ENCODE measurements around the gene NCAM1.
"Not testable (repeated sequence)": the region's sequence is repeated elsewhere in the genome, so short reads cannot be mapped to it uniquely, and the experiment has no call there.

The NCAM1 gene

DNA sequence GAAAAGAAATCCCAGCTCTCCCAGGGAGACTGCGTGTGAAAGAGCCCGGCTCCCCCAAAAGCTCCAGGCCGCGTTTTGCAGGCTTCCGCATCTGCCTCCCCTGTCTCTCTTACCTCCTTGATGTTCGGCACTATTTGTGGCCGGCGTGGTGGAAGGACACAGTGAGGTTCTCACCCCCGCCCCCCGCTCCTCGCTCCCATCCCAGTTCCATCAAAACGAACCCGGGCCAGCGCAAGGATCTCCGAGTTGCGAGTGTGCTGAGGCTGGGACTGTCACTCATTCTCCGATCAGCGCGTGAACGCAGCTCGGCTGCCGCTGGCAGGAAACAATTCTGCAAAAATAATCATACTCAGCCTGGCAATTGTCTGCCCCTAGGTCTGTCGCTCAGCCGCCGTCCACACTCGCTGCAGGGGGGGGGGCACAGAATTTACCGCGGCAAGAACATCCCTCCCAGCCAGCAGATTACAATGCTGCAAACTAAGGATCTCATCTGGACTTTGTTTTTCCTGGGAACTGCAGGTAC, at the start of gene NCAM1:
TSS of gene NCAM1 (plus strand) at position 275 of the 523 bp plus-strand sequence.
- DNase-seq (ENCODE audit: low read depth), result peak; percentile 12

DNA sequence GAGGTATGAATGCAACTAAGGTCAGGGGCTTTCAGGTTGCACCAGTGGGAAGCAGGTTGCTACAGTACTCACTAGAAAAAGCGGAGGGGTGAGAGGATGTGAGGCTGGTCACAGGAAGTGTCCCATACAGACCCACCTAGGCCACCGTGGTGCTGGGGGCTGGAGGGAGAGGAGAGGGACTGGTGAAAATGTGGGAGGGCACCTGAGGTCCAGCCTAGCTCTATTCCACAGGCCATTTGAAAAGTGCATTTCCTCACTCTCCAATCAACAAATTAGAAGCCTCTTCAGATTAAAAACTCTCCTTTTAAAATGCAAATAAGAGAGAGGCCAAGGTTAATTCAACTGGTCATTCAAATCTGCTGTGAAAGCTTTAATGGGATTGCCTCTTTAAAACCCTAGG, 38.6 kb upstream of the NCAM1 start:
- no peak for DNase-seq (ENCODE audit: low read depth)

DNA sequence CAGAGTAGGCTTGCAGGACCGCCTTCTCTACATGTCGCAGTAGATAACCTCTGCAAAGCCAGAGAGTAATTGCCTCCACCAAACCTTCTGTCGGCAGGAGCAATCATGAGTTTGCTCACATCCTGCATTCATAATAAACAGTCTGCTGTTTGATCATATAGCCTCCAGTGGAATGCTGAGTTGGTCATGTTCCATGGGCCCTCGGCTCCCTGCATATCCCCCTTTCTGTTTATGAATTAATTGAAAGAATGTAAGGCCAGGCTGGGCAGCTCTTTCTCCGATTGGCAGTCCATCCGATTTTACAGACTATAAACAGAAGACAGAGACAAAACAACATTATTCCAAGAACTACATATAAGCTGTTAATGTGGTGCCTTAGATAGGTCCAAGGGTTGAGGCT, 36.4 kb upstream of the NCAM1 start:
- not testable (repeated sequence) for DNase-seq (ENCODE audit: low read depth)

DNA sequence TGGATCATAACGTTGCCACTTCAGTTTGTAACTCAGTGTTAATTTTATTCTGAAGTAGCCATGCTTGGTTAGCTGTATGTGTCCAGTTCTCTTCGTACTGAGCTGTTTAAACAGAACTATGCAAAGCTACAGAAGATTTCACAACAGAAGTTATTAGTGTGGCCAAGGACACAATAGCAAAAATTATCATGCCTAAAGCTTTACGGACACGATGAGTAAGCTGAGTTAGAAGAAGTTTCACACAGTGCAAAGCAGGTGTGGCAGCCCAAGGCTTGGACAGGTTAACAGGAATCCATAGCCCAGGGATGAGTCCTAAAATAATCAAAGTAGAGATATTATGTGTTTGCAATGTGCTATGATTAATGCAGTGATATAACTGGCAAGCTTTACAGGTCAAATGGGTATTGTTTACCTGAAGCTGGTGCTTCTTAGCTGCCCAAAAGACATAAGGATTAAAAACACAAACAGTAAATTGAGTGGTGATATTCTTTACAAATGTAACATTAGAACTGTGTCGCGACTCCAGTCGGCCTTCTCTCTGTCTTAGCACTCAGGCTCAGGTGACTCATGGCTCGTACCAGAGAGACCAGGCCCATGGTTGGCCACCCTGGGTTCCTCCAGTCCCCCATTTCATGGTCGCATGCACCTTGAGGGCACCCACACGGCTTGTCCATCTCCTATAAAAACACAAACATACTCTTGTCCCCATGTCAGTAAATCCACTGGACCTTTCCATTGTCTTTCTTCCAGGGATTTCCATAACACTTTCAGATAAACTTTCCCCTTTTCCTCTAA, 35.5 kb upstream of the NCAM1 start:
- DNase-seq (ENCODE audit: low read depth), result no peak

DNA sequence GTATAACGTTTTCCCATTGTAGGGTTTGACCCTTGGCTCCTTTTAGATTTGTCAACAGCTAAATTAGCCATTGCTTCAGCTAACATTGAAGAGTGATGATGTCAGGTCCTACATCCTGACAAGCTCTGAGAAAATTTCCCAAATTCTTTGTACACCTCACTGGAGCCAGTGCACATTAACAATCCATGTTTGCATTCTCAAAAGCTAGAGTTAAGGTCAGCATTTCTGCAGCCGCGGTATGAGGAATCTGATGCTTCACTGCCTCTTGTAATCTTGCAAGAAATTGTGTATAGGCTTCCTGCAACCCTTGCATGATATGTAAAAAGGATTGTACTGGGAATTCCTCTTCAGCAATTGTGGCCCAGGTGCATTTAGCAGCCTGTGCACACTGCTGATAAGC, 33.1 kb upstream of the NCAM1 start:
- no peak for DNase-seq (ENCODE audit: low read depth)

DNA sequence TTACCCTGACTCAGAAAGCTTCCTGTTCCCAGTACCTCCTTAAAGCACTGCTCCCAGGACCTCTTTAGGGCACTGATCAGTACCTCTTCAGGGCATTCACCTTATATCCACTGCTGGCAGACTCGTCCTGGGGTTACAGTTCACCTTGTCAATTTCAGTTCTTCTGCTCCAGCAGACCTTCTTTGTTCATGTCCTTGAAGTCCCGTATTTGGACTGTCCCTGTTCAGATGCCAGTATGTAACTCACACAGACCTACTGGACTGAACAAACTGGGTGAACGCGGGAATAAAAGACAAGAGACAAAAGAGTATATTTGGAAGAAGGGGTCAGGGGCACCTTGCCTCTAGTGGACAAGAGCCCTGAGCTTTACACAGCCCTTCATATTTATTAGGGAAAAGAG, 31.8 kb upstream of the NCAM1 start:
- DNase-seq (ENCODE audit: low read depth), result no peak

DNA sequence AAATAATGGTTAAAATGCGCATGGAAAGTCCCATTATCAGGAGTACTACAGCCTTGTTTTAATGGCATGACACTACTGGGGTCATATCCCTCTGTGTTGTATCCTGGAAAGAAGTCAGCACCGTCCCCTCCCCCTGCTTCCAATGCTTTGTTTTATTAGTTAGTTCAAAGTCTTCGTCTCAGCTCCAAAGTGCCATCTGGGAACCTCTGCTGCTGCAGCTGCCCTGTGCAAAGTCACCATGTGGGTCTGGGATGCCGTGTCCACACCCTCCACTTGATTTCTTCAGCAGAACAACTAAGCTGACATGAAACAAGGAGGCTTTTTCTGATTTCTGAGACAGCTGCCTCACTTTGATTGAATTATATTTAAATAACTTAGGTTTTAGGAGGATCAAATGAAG, 29.5 kb upstream of the NCAM1 start:
- DNase-seq (ENCODE audit: low read depth), result no peak

DNA sequence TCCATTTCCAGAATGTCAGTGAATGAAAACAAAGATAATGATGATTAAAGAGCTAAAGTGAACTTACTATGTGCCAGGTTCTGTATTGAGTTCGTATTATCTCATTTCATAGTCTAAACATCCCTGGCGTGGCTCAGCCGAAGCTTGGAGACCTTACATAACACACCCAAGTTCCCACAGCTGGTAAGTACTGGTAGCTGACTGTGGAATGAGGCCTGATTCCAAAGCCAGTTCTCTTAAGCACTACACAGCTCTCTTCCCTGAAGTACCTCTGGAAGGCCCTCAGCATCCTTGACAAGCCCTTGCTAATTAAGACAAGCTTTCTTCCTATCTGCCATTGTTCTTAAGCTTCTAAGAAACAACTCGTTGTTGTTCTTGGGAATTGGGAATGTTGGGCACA, 28.6 kb upstream of the NCAM1 start:
- DNase-seq (ENCODE audit: low read depth), result no peak

DNA sequence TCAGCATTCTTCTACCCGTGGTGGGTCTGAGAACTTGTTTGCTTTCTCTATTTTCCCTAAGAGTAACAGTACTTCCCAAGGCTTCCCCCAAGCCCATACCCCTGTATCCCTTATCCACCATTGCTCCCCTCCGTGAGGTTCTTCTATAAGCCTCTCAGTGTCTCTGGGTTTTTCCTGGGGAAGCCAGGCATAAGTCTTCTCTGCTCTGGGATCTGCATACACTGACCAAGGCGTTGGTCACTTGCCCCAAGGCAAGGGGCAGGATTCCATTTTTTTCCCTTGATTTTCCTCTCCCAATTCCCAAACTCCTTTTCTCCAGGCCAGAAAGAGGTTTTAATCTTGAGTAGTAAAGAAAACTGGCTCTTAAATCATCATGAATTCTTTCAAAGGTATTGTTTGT, 27.2 kb upstream of the NCAM1 start:
- DNase-seq (ENCODE audit: low read depth), result no peak

DNA sequence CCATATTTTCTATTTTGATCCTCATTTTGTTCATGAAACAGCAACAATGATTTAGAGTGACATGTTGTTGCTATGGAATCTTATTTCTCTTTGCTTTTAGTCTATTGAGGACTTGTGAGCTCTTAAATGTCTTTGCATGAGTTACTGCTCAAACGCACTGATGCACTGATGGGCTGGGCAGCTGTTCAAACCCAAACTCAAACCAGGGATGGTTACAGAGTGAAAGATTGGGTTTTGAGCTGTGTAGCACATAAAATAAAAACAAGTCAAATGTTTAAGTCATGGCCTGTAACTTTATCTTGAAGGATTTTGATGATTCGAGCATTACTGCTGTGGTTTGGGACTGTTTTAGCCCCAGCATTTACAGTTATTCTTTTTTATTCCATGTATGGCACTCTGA, 20.1 kb upstream of the NCAM1 start:
- no peak for DNase-seq (ENCODE audit: low read depth)

DNA sequence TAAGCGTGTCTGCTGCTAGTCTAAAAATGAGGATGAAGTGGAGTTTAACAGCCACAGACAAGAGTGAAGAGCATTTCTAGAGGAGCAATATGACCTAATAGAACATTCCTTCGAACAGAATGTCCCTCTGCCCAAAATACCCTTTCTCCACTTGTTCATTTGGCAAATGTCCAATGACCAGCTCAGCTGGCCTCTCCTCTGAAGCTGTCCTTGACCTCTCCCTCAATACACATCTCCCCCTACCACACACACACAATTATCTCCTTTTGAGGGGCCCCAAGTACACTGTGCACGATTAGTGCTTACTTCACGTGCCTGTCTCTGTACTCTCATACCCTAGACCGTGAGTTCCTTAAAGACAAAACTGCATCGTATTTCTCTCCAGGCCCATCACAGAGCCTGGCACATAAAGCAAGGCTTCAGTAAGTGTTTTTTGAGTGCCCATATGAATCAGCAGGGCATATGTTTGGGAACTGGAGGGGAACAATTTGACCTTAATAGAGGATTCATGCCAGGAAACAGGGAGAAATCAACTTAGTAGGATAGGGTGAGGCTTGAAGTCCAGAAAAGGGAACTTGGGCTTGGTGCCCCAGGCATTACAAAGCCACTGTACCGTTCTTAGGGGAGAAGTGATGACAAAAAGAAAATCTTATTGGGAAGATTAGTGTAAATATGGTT, 18.1 kb upstream of the NCAM1 start:
- no peak for DNase-seq (ENCODE audit: low read depth)

DNA sequence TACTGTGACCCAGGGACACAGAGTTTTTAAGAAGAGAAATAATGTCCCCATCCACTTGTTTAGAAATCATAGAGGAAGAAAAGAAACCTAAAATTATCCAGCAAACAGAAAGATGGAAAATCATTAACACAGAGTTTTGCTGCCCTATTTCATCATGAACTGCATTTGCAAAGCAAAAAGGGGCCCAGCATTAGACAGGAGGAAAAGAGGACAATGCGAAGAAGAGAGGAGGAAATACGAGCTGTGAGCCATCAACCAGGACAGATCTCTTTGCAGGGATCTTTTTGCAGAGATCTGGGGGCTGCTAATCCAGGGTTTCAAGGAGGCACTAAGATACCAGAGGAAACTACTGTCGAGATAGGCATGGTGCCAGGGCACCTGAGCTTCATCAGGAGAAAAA, 14.4 kb upstream of the NCAM1 start:
- no peak for DNase-seq (ENCODE audit: low read depth)

DNA sequence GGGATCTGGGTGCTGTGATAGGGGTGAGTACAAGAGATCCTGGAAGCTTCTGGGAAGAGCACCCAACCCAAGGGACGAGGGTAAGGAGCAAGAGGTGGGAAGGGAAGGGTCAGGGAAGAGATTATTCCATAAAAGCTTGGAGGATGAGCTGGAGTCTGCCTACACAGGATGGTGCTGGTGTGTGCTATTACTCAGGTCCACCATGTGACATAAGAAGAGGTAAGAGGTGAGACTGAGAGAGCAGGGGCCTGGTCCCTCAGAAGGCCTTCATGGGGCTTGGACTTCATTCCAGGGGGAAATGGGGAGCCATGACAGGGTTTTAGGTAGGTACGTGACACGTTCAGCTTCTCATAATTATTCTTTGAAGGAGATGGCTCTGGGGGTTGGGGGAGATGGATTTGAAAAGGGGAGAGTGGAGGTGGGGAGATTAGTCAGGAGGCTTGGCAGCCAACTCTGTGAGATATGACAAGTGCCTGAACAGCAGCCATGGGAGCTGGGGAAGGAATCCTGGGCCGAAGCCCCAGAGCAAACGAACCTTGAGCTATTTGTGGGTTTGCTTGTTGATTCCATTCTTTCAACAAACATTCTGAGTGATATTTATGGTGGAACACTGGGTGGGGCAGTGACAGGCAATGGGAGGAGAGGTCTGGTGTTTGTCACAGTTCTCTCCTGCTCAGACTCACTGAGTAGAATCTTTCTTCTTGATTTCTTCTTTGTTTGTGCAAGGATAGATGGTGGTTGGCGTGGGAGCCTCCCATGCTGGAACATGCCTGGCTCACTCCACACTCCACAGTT, 11.2 kb upstream of the NCAM1 start:
- DNase-seq (ENCODE audit: low read depth), result no peak

DNA sequence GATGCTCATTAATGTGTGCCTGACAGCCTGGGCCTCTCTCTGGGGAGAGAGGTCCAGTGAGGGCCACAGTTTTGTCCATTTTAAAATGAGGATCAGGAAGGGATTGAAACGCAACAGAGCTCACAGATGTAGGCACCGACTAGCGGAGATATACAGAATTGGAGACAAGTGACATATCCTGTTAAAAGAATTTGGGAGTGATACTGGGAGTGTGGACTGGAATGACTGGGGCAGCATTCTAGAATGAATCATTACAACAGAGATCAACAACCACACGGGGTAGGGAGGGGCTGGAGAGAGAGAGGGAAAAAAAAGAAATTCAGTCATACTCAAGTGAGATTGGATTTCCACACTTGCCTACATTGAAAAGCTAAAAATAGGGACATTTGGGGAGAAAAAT, 2.5 kb upstream of the NCAM1 start:
- no peak for DNase-seq (ENCODE audit: low read depth)

DNA sequence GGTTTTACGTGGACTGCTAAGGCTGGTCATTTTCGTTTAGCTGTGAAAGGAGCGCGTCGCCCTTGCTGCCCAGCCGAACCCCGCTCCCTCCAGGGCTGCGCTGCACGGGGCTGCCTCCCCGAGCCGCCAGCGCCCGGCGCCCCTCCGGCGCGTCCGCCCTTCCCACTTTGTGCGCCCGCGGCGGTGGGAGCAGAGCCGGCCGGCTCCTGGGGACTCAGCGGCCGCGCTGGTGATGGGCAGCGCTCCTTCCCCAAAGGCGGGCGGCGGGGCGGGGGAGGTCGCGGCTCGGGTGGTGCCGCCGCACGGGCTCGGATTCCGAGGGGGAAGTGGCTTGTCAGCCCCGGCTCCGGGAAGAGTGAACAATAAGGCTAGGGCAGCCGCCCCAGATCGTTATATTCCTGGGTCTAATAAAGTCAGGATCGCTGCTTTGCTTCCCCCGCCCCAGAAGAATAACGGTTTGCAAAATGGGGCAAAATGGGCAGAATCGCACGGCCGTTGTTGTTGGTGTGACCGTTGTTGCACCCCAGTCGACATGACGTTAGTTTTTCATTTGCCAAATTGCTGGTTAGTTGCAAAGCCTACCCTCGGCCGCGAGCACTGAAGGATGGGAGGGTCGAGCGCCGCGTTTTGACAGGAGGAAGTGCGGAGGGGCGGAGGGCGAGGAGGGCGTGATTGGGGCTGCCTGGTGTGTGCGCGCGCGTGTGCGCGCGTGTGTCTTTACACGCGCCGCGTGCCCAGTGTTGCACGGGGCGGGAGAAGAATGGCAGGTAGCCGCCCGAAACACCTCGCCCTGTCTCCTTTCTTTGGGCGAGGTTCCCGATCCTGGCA, 745 bp downstream of the NCAM1 start:
- no peak for DNase-seq (ENCODE audit: low read depth)

DNA sequence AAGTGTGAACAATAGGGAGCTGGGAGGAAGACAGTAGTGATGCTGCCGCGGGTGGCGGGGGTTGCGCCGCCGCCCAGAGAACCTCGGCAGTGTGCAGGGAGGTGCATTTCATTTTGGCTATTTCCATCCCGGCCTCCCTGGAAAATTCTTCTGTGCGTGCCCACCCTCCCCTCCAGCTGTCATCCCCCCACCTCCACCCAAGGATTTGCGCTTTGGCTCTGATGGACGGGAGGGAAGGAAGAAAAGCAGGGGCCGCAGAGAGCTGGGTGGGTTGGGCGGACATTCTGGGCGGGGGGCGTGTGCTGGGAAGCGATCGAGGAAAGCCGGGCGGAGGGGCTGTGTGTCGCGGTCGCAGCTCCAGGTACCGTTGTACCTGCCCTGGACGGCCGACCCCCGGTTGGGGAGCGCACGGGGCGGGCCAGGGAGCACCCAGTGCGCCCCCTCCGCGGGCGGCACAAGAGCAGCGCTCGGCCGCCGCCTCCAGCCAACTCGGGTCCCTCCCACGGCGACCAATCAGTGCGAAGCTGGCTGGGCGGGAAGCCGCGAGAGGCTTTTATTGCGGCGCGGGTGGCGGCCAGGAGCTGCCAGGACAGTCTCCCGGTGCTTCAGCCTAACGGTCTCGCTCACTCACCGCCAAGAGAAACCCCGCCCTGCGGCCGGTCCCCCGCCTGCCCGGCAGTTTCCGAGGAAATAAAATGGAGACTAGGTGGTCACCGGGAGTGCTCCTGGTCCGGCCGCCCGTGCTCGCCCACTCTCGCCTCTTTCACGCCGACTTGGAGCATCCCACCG, 1.6 kb downstream of the NCAM1 start:
- no peak for DNase-seq (ENCODE audit: low read depth)

DNA sequence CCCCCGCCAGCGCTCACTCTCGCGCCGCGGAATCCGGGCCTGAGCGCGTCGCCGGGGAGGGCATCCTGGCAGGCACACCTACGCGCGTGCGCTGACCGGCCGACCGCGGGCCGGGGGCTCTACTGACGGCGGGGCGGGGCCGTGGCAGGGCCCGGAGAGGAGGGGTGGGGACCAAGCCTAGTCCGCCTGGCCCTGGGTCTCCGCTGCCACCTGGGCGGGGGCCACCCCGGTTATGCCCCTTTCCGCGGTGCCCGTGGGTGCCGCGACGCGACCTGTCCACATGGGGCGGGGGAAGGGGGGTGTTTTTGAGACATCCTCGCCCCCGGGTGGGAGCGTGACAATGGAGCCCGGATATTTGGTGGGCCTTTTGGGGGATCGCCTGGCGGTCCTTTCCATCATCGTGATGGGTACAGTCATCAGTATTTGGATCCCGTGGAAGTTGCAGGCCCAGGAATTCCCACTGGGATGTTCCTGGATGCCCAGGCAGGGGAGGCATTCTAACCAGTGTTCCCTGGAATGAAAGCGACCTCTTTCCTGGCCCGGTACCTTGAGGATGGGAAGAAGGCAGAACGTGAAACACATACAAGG, 2.2 kb downstream of the NCAM1 start:
- no peak for DNase-seq (ENCODE audit: low read depth)

DNA sequence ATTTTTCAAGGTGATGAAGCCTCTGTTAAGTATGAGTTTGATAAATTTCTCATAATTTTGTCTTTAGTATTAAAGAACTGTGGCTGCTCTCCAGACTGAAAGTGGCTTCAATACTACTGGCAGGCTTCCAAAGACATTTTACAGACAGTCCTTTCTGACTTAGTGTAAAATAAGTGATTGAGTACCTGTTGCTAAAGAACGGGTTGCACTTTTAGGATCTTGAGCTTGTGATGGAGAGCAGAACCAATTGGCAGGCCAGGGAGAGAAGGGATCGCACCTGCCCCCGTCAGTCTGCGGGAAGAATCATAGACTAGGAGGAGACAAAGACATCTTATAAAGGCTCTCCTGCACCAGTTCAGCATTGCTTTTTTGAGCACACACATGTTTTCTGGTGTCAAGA, 4.4 kb downstream of the NCAM1 start:
- DNase-seq (ENCODE audit: low read depth), result no peak

DNA sequence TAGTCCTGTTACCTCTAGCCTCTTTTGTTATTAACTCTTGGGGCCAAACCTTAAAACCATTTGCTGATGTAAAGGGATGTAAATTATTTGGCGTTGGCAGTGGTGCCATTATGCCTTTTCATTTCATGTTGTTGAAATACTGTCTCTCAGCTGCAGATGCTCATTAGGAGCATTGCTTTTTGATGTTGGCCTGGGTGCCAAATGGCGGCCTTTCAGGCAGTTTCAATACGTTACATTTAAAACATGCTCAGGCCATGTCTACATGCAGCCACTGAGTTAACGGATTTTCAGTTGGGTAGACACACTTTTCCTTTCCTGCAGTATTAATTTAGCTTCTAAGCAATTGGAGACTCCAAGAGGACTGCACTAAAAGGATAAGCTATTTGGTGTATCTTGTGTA, 5.3 kb downstream of the NCAM1 start:
- no peak for DNase-seq (ENCODE audit: low read depth)

DNA sequence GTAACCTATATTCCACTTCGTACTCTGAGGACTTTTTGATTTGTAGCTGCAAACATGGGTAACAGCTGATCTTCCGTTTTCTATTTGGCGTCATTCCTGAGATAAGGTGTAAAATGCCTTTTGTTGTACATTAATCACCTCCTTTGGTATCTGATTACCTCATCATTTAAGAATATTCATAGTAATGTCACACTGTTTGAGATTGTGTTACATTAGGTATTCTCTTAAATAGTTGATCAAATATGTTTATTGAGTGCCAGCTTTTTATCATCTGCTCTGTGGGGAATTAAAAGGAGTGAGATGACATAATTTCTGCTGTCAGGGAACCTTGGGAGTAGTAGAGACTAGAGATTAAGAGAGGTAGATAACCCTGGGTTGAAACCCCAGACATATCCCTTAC, 5.9 kb downstream of the NCAM1 start:
- no peak for DNase-seq (ENCODE audit: low read depth)
